H9 (cell line): ENCODE results near the gene RAB3C. TPM values are rescaled to one million over a fixed set of nuclear protein-coding genes. Genes with fewer than 3 reads are reported as not detected.

Source experiments
- DNase-seq: peaks from one replicate; pipeline ENCODE4 v3.0.0-alpha.2; 2017
- H2AFZ ChIP-seq: one replicate; pipeline ENCODE4 v1.6.1; 2013; ENCODE audit warnings: mild to moderate bottlenecking, low read length, control low read depth, moderate library complexity
- H2AK5ac ChIP-seq: 2 replicates; pipeline ENCODE4 v1.6.1; 2013; ENCODE audit warnings: low read length, control low read depth, mixed read lengths; ENCODE audit not compliant: insufficient read length
- H2BK120ac ChIP-seq: one replicate; pipeline ENCODE4 v1.6.1; 2013; ENCODE audit warnings: low read depth, mild to moderate bottlenecking, low read length, control low read depth, inconsistent platforms; ENCODE audit not compliant: poor library complexity, severe bottlenecking
- H2BK12ac ChIP-seq: 2 replicates; pipeline ENCODE4 v1.6.1; 2013; ENCODE audit warnings: low read length, control low read depth, mixed read lengths, low read depth; ENCODE audit not compliant: insufficient read length
- H2BK15ac ChIP-seq: 2 replicates; pipeline ENCODE4 v1.6.1; 2013; ENCODE audit warnings: low read depth, low read length, control low read depth
- H2BK20ac ChIP-seq: one replicate; pipeline ENCODE4 v1.6.1; 2013; ENCODE audit warnings: low read depth, mild to moderate bottlenecking, low read length, control low read depth, inconsistent platforms; ENCODE audit not compliant: poor library complexity, severe bottlenecking
- H2BK5ac ChIP-seq: 2 replicates; pipeline ENCODE4 v1.6.1; 2013; ENCODE audit warnings: low read length, control low read depth, mixed read lengths; ENCODE audit not compliant: insufficient read length
- H3K14ac ChIP-seq: 2 replicates; pipeline ENCODE4 v1.6.1; 2013; ENCODE audit warnings: low read length, control low read depth; ENCODE audit not compliant: insufficient read depth
- H3K18ac ChIP-seq: 2 replicates; pipeline ENCODE4 v1.6.1; 2013; ENCODE audit warnings: low read depth, mild to moderate bottlenecking, mixed read lengths, low read length, control low read depth; ENCODE audit not compliant: insufficient read length
- H3K23ac ChIP-seq: 2 replicates; pipeline ENCODE4 v1.6.1; 2013; ENCODE audit warnings: low read length, control low read depth, mixed read lengths, low read depth; ENCODE audit not compliant: insufficient read length
- H3K23me2 ChIP-seq: 2 replicates; pipeline ENCODE4 v1.6.1; 2013; ENCODE audit warnings: low read depth, mild to moderate bottlenecking, mixed read lengths, low read length, control low read depth; ENCODE audit not compliant: insufficient read length, poor library complexity, severe bottlenecking
- H3K27ac ChIP-seq: 2 replicates; pipeline ENCODE4 v1.5.1; 2013; ENCODE audit warnings: low read length, control low read depth, mixed read lengths, low read depth; ENCODE audit not compliant: insufficient read length
- H3K27me3 ChIP-seq: 2 replicates; pipeline ENCODE4 v1.6.1; 2013; ENCODE audit warnings: low read length, control low read depth, inconsistent platforms; ENCODE audit not compliant: insufficient read depth
- H3K4ac ChIP-seq: 2 replicates; pipeline ENCODE4 v1.6.1; 2013; ENCODE audit warnings: low read depth, mild to moderate bottlenecking, control low read depth, inconsistent platforms, low read length, moderate library complexity
- H3K4me1 ChIP-seq: 2 replicates; pipeline ENCODE4 v1.6.1; 2013; ENCODE audit warnings: low read length, control low read depth, inconsistent platforms; ENCODE audit not compliant: insufficient read depth
- H3K4me2 ChIP-seq: 2 replicates; pipeline ENCODE4 v1.6.1; 2013; ENCODE audit warnings: low read length, control low read depth, mixed read lengths; ENCODE audit not compliant: insufficient read length, insufficient read depth
- H3K56ac ChIP-seq: 2 replicates; pipeline ENCODE4 v1.6.1; 2013; ENCODE audit warnings: low read depth, mild to moderate bottlenecking, mixed read lengths, low read length, control low read depth; ENCODE audit not compliant: insufficient read length
- H3K79me1 ChIP-seq: 2 replicates; pipeline ENCODE4 v1.6.1; 2013; ENCODE audit warnings: low read depth, mild to moderate bottlenecking, moderate library complexity, low read length, control low read depth, inconsistent platforms; ENCODE audit not compliant: insufficient read depth, poor library complexity, severe bottlenecking
- H3K79me2 ChIP-seq: 2 replicates; pipeline ENCODE4 v1.6.1; 2013; ENCODE audit warnings: low read length, control low read depth, inconsistent platforms; ENCODE audit not compliant: insufficient read depth
- H3K9ac ChIP-seq: 2 replicates; pipeline ENCODE4 v1.6.1; 2013; ENCODE audit warnings: low read length, control low read depth, mixed read lengths; ENCODE audit not compliant: insufficient read length; ENCODE audit errors: extremely low read depth
- H3K9me3 ChIP-seq: one replicate; pipeline ENCODE4 v1.6.1; 2013; ENCODE audit warnings: low read depth, low read length, inconsistent platforms; ENCODE audit not compliant: control insufficient read depth
- H3T11ph ChIP-seq: one replicate; pipeline ENCODE4 v1.6.1; 2013; ENCODE audit warnings: mild to moderate bottlenecking, low read length, control low read depth, inconsistent platforms
- H4K20me1 ChIP-seq: one replicate; pipeline ENCODE4 v1.6.1; 2013; ENCODE audit not compliant: control insufficient read depth, insufficient read length, insufficient read depth
- H4K5ac ChIP-seq: 2 replicates; pipeline ENCODE4 v1.6.1; 2013; ENCODE audit warnings: low read depth, mild to moderate bottlenecking, mixed read lengths, low read length, control low read depth; ENCODE audit not compliant: insufficient read length
- H4K8ac ChIP-seq: replicated peaks from 2 replicates; pipeline ENCODE4 v1.6.1; 2013; ENCODE audit warnings: low read length, control low read depth, mixed read lengths, low read depth; ENCODE audit not compliant: insufficient read length
- H4K91ac ChIP-seq: 2 replicates; pipeline ENCODE4 v1.6.1; 2013; ENCODE audit warnings: low read depth, mild to moderate bottlenecking, moderate library complexity, mixed read lengths, low read length, control low read depth; ENCODE audit not compliant: insufficient read length
- H3K27ac Mint-ChIP-seq, 3 experiments: 2 replicates in 2 of 3; 3 replicates in 1 of 3; pipeline ENCODE4 v1.8.0; 2020 to 2021; ENCODE audit warnings: mixed read lengths in 3 of 3, mild to moderate bottlenecking in 1 of 3, moderate library complexity in 1 of 3
- H3K27me3 Mint-ChIP-seq: 2 replicates; pipeline ENCODE4 v1.8.0; 2021; ENCODE audit warnings: low read depth, mild to moderate bottlenecking, moderate library complexity, mixed read lengths
- H3K36me3 Mint-ChIP-seq, 3 experiments: 2 replicates in 2 of 3; 3 replicates in 1 of 3; pipeline ENCODE4 v1.8.0; 2020 to 2021; ENCODE audit warnings: low read depth in 3 of 3, mixed read lengths in 3 of 3; ENCODE audit not compliant: insufficient read depth in 1 of 3
- H3K4me1 Mint-ChIP-seq, 2 experiments: 2 replicates each; pipeline ENCODE4 v1.8.0; 2020; ENCODE audit warnings: mixed read lengths in 2 of 2
- H3K4me3 Mint-ChIP-seq, 2 experiments: 2 replicates in 1 of 2; 3 replicates in 1 of 2; pipeline ENCODE4 v1.8.0; 2020 to 2021; ENCODE audit warnings: mild to moderate bottlenecking in 2 of 2, mixed read lengths in 2 of 2, moderate library complexity in 1 of 2
- H3K9me3 Mint-ChIP-seq, 2 experiments: 2 replicates in 1 of 2; 3 replicates in 1 of 2; pipeline ENCODE4 v1.8.0; 2020; ENCODE audit warnings: mild to moderate bottlenecking in 2 of 2, mixed read lengths in 2 of 2, moderate library complexity in 1 of 2
- CTCF ChIP-seq: fragments of 200-600 bp; sonication (generic); conservative IDR thresholded peaks from 3 replicates; pipeline ENCODE4 v1.8.0; 2021; ENCODE audit warnings: antibody characterized with exemption, mild to moderate bottlenecking
- WGBS: extraction: QIAGEN DNeasy Blood & Tissue Kit; methylation state at CpG from one replicate; pipeline ENCODE4 v1.1.7; 2013; ENCODE audit warnings: missing lambda C conversion rate, low lambda C conversion rate, mixed read lengths; ENCODE audit not compliant: insufficient read length; ENCODE audit errors: extremely low coverage; 5-methylcytosine and 5-hydroxymethylcytosine counted together
- total RNA-seq: library from RNA; stranded (reverse); gene quantifications from 2 replicates; pipeline ENCODE4 v1.2.1, GENCODE V29; 2021

The RAB3C gene
- total RNA-seq, 1 experiment from 2014 or later: 16.3 TPM

GRCh38 chr5:58543723-58544122 lies 39.2 kb upstream of the RAB3C start:
- H3K4me2 ChIP-seq: no peak overlapping the region
- H3K18ac ChIP-seq: no peak overlapping the region
- Mint-ChIP-seq H3K4me1 (no peaks in the 10 kb centered on the region), H3K4me3 (no peak overlapping the region), H3K36me3 (peaks cover 5 to 14% (median 9%) of the 10 kb centered on the region in 3 experiments), H3K27me3 (no peaks in the 10 kb centered on the region), H3K9me3 (peaks cover 21 to 23% of the 10 kb centered on the region in 2 experiments), H3K27ac (no peak overlapping the region)
- H4K20me1 ChIP-seq: no peaks in the 10 kb centered on the region
- no peak overlapping the region for H3T11ph ChIP-seq
- H4K91ac ChIP-seq: no peak overlapping the region
- no peaks in the 10 kb centered on the region for H3K27me3 ChIP-seq
- no peak overlapping the region for H2BK120ac ChIP-seq
- H3K56ac ChIP-seq: no peak overlapping the region
- no peak overlapping the region for H2AFZ ChIP-seq
- no peak for DNase-seq
- no peak overlapping the region for H3K27ac ChIP-seq
- H4K8ac ChIP-seq: no peak overlapping the region
- H3K9me3 ChIP-seq: no peaks in the 10 kb centered on the region
- no CpG with 5 or more reads among the region's 2 CpGs for WGBS
- H3K14ac ChIP-seq: no peak overlapping the region
- H3K9ac ChIP-seq: no peak overlapping the region
- no peaks in the 10 kb centered on the region for H3K79me2 ChIP-seq
- no peak for TF ChIP-seq CTCF
- H3K4me1 ChIP-seq: no peaks in the 10 kb centered on the region; the same call in 1 of the 2 replicates
- no peak overlapping the region for H4K5ac ChIP-seq
- H2BK12ac ChIP-seq: no peak overlapping the region
- H3K4ac ChIP-seq: no peak overlapping the region
- H3K79me1 ChIP-seq: no peaks in the 10 kb centered on the region
- H2BK20ac ChIP-seq: no peak overlapping the region
- no peak overlapping the region for H2BK5ac ChIP-seq
- no peaks in the 10 kb centered on the region for H3K23me2 ChIP-seq
- no peak overlapping the region for H2BK15ac ChIP-seq
- H3K23ac ChIP-seq: no peak overlapping the region
- no peak overlapping the region for H2AK5ac ChIP-seq
